Vagina (tissue), 2 donors: Measurements from ENCODE around the gene TTI1. TPM values are rescaled to one million over a fixed set of nuclear protein-coding genes. Genes with fewer than 3 reads are reported as not detected.

Experiments used
- DNase-seq, 2 donors: peaks; one replicate each; pipeline ENCODE4 v3.0.0-alpha.2; 2017; ENCODE audit errors: extremely low spot score in 2 of 2
- H3K27ac ChIP-seq: fragments of 200-600 bp; sonication (generic); one replicate; pipeline ENCODE4 v1.5.1; 2019
- H3K27me3 ChIP-seq: fragments of 200-600 bp; sonication (generic); one replicate; pipeline ENCODE4 v1.5.1; 2019
- H3K36me3 ChIP-seq, 2 donors: fragments of 200-600 bp; sonication (generic); one replicate each; pipeline ENCODE4 v1.5.1; 2017 to 2019
- H3K4me1 ChIP-seq: fragments of 200-600 bp; sonication (generic); one replicate; pipeline ENCODE4 v1.5.1; 2019
- H3K4me3 ChIP-seq, 2 donors: fragments of 200-600 bp; sonication (generic); 1 replicate in 1 of 2; 2 replicates in 1 of 2; pipeline ENCODE4 v1.5.1; 2016 to 2019
- H3K9me3 ChIP-seq: fragments of 200-600 bp; sonication (generic); one replicate; pipeline ENCODE4 v1.5.1; 2019
- CTCF ChIP-seq, 3 experiments: fragments of 450-650 bp in 2 of 3; fragments of 200-600 bp in 1 of 3; sonication (generic) in 1 of 3; IDR thresholded peaks; one replicate each; pipeline ENCODE4 v1.5.1; 2017 to 2019; ENCODE audit warnings: antibody characterized with exemption in 3 of 3, mild to moderate bottlenecking in 2 of 3, moderate library complexity in 2 of 3
- POLR2A ChIP-seq, 2 donors: fragments of 450-650 bp; IDR thresholded peaks; one replicate each; pipeline ENCODE4 v1.6.1; 2017; ENCODE audit warnings: antibody characterized with exemption in 2 of 2, mild to moderate bottlenecking in 2 of 2, moderate library complexity in 2 of 2
- POLR2AphosphoS5 ChIP-seq, 2 donors: sonication (generic); formaldehyde crosslinking; IDR thresholded peaks; one replicate each; pipeline ENCODE4 v1.9.0; 2017; ENCODE audit warnings: antibody characterized with exemption in 2 of 2, mild to moderate bottlenecking in 2 of 2, low read depth in 1 of 2; ENCODE audit not compliant: insufficient read depth in 1 of 2
- intact Hi-C: fragments of 100-400 bp; cut with DNase I; formaldehyde crosslinking; loops from one replicate; pipeline ENCODE4 v1.15.1; 2023
- total RNA-seq: library from RNA; depleted of rRNA; stranded (reverse); fragments of >200 nt; gene quantifications from one replicate; pipeline ENCODE4 v1.2.3, GENCODE V29; 2016

The TTI1 gene
- total RNA-seq, 1 donor from 2014 or later: 13.5 TPM

- no peaks in the 10 kb centered on the region for H3K27me3 ChIP-seq
Measured at GRCh38 chr20:37936451-37936850, 96.8 kb downstream of the TTI1 start.

GRCh38 chr20:37936041-37936440 is 97.2 kb downstream of the TTI1 start:
- DNase-seq: no peak
- H3K4me1 ChIP-seq: no peaks in the 10 kb centered on the region
- H3K27me3 ChIP-seq: no peaks in the 10 kb centered on the region
- H3K9me3 ChIP-seq: no peaks in the 10 kb centered on the region
- no peak overlapping the region for H3K4me3 ChIP-seq
- H3K27ac ChIP-seq: no peak overlapping the region
- intact Hi-C loops: no loop called here
- TF ChIP-seq POLR2AphosphoS5 (IDR thresholded peaks at IDR 0.05; ENCODE audit: insufficient read depth in 1 of 2, low read depth in 1 of 2): no peak
- no peak for TF ChIP-seq CTCF (IDR thresholded peaks at IDR 0.05)
- TF ChIP-seq POLR2A (IDR thresholded peaks at IDR 0.05): no peak
- no peaks in the 10 kb centered on the region for H3K36me3 ChIP-seq

More at GRCh38 chr20:37936451-37936850, 96.8 kb downstream of the TTI1 start:
- H3K4me3 ChIP-seq: no peak overlapping the region
- no peaks in the 10 kb centered on the region for H3K36me3 ChIP-seq
- TF ChIP-seq POLR2AphosphoS5 (IDR thresholded peaks at IDR 0.05; ENCODE audit: insufficient read depth in 1 of 2, low read depth in 1 of 2) (no peak), CTCF (IDR thresholded peaks at IDR 0.05) (no peak), POLR2A (IDR thresholded peaks at IDR 0.05) (no peak)
- DNase-seq: no peak
- H3K27ac ChIP-seq: no peak overlapping the region
- H3K4me1 ChIP-seq: no peaks in the 10 kb centered on the region
- intact Hi-C loops: no loop called here
- H3K9me3 ChIP-seq: no peaks in the 10 kb centered on the region

GRCh38 chr20:37935435-37935834 is 97.8 kb downstream of the TTI1 start:
- Histone ChIP-seq H3K4me1 (no peaks in the 10 kb centered on the region), H3K27me3 (no peaks in the 10 kb centered on the region), H3K27ac (no peak overlapping the region), H3K9me3 (no peaks in the 10 kb centered on the region), H3K4me3 (no peak overlapping the region), H3K36me3 (no peaks in the 10 kb centered on the region)
- DNase-seq: no peak
- intact Hi-C loops: no loop called here
- no peak for TF ChIP-seq POLR2AphosphoS5 (IDR thresholded peaks at IDR 0.05; ENCODE audit: insufficient read depth in 1 of 2, low read depth in 1 of 2)
- TF ChIP-seq POLR2A (IDR thresholded peaks at IDR 0.05): no peak
- no peak for TF ChIP-seq CTCF (IDR thresholded peaks at IDR 0.05)

GRCh38 chr20:37934634-37935375 is 98.5 kb downstream of the TTI1 start:
- no peak for DNase-seq
- TF ChIP-seq POLR2AphosphoS5 (IDR thresholded peaks at IDR 0.05; ENCODE audit: insufficient read depth in 1 of 2, low read depth in 1 of 2) (no peak), POLR2A (IDR thresholded peaks at IDR 0.05) (no peak), CTCF (IDR thresholded peaks at IDR 0.05) (no peak)
- no peak overlapping the region for H3K4me3 ChIP-seq
- H3K27me3 ChIP-seq: no peaks in the 10 kb centered on the region
- no peaks in the 10 kb centered on the region for H3K9me3 ChIP-seq
- intact Hi-C loops: no loop called here
- no peak overlapping the region for H3K27ac ChIP-seq
- no peaks in the 10 kb centered on the region for H3K4me1 ChIP-seq
- no peaks in the 10 kb centered on the region for H3K36me3 ChIP-seq
